Activated CD8-positive, alpha-beta T cell treated with anti-CD3 and anti-CD28 coated beads for 36 hours (primary cell): ENCODE data around the gene EPHA5. TPM values are rescaled to one million over a fixed set of nuclear protein-coding genes. Genes with fewer than 3 reads are reported as not detected.

Experiments
- ATAC-seq: fragments of 200-7000 bp; cut with Tn5 transposase; one replicate; pipeline ENCODE4 v1.10.0; 2021; ENCODE audit warnings: mild to moderate bottlenecking, moderate library complexity
- CTCF ChIA-PET: fragments of 350-600 bp; sonication (Branson Sonifier 250); formaldehyde crosslinking; loops from one replicate; lab custom pipeline; 2021; ENCODE audit warnings: antibody characterized with exemption; lab: Charles Lee
- POLR2A ChIA-PET: fragments of 350-600 bp; sonication (Branson Sonifier 250); formaldehyde crosslinking; loops from one replicate; lab custom pipeline; 2021; ENCODE audit warnings: antibody characterized with exemption; lab: Charles Lee
- DNase-seq: peaks from one replicate; pipeline ENCODE4 v3.0.0-alpha.2; 2020
- H3K27ac Mint-ChIP-seq: one replicate; pipeline ENCODE4 v1.8.0; 2021; ENCODE audit warnings: mild to moderate bottlenecking, mixed read lengths
- H3K27me3 Mint-ChIP-seq: one replicate; pipeline ENCODE4 v1.8.0; 2021; ENCODE audit warnings: mixed read lengths
- H3K36me3 Mint-ChIP-seq: one replicate; pipeline ENCODE4 v1.8.0; 2021; ENCODE audit warnings: low read depth, mixed read lengths
- H3K4me1 Mint-ChIP-seq: one replicate; pipeline ENCODE4 v1.8.0; 2021; ENCODE audit warnings: low read depth, mixed read lengths
- H3K4me3 Mint-ChIP-seq: one replicate; pipeline ENCODE4 v1.8.0; 2021; ENCODE audit warnings: mild to moderate bottlenecking, moderate library complexity, mixed read lengths
- H3K9me3 Mint-ChIP-seq: one replicate; pipeline ENCODE4 v1.8.0; 2021; ENCODE audit warnings: mixed read lengths
- intact Hi-C: fragments of 100-400 bp; cut with micrococcal nuclease; formaldehyde crosslinking; loops from one replicate; pipeline ENCODE4 v1.10.0; 2022
- total RNA-seq, 2 experiments: library from RNA; stranded (reverse); gene quantifications; one replicate each; pipeline ENCODE4 v1.2.3, GENCODE V29; 2021
- TF ChIP-seq, protein P1 (sequence below): fragments of 200-600 bp; IDR thresholded peaks from one replicate; pipeline ENCODE4 v1.8.0; 2022; ENCODE audit warnings: antibody characterized with exemption, mild to moderate bottlenecking

Gene EPHA5
- total RNA-seq, 2 experiments from 2014 or later, result not detected

DNA sequence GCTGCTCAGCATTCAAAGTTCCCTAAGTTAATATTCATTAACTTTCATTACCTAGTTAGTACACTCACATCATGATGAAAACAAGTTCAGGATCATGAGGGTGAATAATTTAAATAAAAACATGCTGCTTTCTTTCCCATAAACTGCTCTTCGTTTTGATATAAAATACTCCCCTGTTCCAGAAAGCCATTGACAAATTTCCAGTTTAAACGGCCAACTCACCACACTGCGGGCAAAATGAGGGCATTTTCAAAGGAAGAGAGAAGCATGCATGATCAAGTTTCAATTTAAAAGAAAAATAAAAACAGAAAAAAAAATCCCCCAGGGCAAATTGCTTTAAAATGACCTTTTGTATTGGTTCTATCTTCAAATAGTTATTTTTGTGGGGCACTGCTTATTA, 69.6 kb downstream of the EPHA5 start:
- ChIA-PET CTCF (no interaction called here), POLR2A (no interaction called here)
- DNase-seq (no peak), ATAC-seq (no peak)
- Mint-ChIP-seq H3K27ac (no peak overlapping the region), H3K4me3 (no peak overlapping the region), H3K27me3 (no peaks in the 10 kb centered on the region), H3K4me1 (no peaks in the 10 kb centered on the region), H3K9me3 (peaks cover 7% of the 10 kb centered on the region), H3K36me3 (no peaks in the 10 kb centered on the region)
- intact Hi-C loops, result no loop called here
- TF ChIP-seq, protein P1, sequence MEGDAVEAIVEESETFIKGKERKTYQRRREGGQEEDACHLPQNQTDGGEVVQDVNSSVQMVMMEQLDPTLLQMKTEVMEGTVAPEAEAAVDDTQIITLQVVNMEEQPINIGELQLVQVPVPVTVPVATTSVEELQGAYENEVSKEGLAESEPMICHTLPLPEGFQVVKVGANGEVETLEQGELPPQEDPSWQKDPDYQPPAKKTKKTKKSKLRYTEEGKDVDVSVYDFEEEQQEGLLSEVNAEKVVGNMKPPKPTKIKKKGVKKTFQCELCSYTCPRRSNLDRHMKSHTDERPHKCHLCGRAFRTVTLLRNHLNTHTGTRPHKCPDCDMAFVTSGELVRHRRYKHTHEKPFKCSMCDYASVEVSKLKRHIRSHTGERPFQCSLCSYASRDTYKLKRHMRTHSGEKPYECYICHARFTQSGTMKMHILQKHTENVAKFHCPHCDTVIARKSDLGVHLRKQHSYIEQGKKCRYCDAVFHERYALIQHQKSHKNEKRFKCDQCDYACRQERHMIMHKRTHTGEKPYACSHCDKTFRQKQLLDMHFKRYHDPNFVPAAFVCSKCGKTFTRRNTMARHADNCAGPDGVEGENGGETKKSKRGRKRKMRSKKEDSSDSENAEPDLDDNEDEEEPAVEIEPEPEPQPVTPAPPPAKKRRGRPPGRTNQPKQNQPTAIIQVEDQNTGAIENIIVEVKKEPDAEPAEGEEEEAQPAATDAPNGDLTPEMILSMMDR, result no peak

DNA sequence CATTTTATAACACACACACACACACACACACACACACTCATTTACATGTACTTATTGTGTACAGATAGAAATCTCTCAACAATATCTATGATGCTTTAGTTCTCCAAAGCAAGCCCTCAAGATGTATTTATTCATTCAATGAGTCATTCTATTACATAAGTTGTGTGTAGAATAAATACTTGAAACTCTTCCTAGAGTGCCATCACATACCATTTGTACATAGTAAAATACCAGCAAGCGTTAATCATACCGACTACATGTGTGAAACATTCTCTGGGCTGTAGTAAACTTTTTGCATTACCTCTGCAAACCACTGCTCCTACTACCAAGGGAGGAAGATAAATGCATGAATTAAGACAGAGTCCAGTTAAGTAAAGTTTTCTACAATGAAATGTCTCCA, 70.9 kb downstream of the EPHA5 start:
- DNase-seq, result no peak
- ChIA-PET POLR2A (no interaction called here), CTCF (no interaction called here)
- Mint-ChIP-seq H3K9me3 (peaks cover 7% of the 10 kb centered on the region), H3K27ac (no peak overlapping the region), H3K4me3 (no peak overlapping the region), H3K27me3 (no peaks in the 10 kb centered on the region), H3K4me1 (no peaks in the 10 kb centered on the region), H3K36me3 (no peaks in the 10 kb centered on the region)
- intact Hi-C loops, result no loop called here
- ATAC-seq, result no peak
- TF ChIP-seq, protein P1, result no peak

DNA sequence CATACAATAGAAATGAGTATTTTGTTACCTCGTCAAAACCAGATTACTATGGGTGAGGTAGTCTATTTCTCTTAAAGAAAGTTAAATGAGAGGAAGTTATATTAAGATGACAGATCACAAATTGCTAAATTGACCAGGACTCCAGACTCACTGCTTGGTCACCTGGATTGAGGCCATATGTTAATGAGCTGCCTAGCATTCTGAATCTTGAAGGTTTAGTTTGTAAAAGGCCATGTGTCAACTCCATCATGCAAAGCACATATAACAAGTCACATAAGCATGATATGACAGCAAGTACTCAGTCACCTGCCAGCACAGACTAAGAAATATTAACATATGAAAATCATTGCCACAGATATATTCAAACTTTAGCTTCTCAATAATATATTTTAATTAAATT, 72.6 kb downstream of the EPHA5 start:
- ATAC-seq (no peak), DNase-seq (no peak)
- peaks cover 7% of the 10 kb centered on the region for H3K9me3 Mint-ChIP-seq
- H3K36me3 Mint-ChIP-seq, result no peaks in the 10 kb centered on the region
- H3K27ac Mint-ChIP-seq, result no peak overlapping the region
- ChIA-PET CTCF (no interaction called here), POLR2A (no interaction called here)
- no peaks in the 10 kb centered on the region for H3K4me1 Mint-ChIP-seq
- intact Hi-C loops, result no loop called here
- H3K27me3 Mint-ChIP-seq, result no peaks in the 10 kb centered on the region
- H3K4me3 Mint-ChIP-seq, result no peak overlapping the region
- TF ChIP-seq, protein P1, result no peak

DNA sequence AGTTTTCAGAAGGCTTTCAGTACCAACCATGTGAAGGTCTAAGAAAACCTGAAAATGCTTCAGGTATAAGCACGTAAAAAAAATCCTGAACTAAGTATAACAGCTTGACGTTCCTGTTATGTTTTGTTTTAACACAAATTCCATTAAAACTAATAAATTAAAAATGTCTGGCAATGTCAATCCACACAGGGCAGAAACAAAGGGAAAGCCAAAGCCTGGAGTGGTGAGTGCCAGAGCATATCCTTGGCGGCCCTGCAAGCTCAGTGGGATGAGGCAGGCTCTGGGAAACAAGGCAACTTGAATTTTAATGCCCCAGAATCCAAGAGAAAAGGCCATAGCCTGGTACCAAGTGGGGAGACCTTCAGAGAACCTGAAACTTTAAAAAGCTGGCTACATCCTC, 78.2 kb downstream of the EPHA5 start:
- Mint-ChIP-seq H3K27me3 (no peaks in the 10 kb centered on the region), H3K36me3 (no peaks in the 10 kb centered on the region), H3K27ac (no peak overlapping the region), H3K4me3 (no peak overlapping the region), H3K4me1 (no peaks in the 10 kb centered on the region), H3K9me3 (no peaks in the 10 kb centered on the region)
- TF ChIP-seq, protein P1, result no peak
- intact Hi-C loops, result no loop called here
- CTCF ChIA-PET, result no interaction called here
- POLR2A ChIA-PET, result no interaction called here
- DNase-seq (no peak), ATAC-seq (no peak)

DNA sequence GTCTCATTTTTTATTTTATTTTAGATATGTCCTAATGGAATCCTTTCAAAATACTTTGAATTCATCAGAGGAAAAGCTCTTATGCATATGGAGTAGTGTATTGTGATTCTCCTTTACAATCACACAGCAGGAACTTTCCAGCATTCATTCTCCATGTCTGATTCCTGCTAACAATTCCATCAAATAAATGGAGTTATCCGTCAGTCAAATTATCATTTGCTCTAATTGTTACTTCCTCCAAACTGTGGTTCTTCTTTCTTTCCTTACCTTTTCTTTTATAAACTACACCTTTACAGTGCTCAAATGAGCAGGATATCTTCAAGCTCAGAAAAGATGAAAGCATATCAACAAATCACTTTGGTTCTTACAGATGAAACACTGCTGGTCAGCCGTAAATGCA, 80.4 kb downstream of the EPHA5 start:
- no peak overlapping the region for H3K4me3 Mint-ChIP-seq
- no peaks in the 10 kb centered on the region for H3K4me1 Mint-ChIP-seq
- intact Hi-C loops, result no loop called here
- ChIA-PET POLR2A (no interaction called here), CTCF (no interaction called here)
- no peaks in the 10 kb centered on the region for H3K27me3 Mint-ChIP-seq
- no peak overlapping the region for H3K27ac Mint-ChIP-seq
- H3K36me3 Mint-ChIP-seq, result no peaks in the 10 kb centered on the region
- H3K9me3 Mint-ChIP-seq, result no peaks in the 10 kb centered on the region
- TF ChIP-seq, protein P1, result no peak
- DNase-seq (no peak), ATAC-seq (no peak)
